Vagina (tissue), 2 donors: Measurements from ENCODE around the gene EEIG1. TPM values are rescaled to one million over a fixed set of nuclear protein-coding genes. Genes with fewer than 3 reads are reported as not detected.

Experiments
- DNase-seq, 2 donors: peaks; one replicate each; pipeline ENCODE4 v3.0.0-alpha.2; 2017; ENCODE audit errors: extremely low spot score in 2 of 2
- H3K27ac ChIP-seq: fragments of 200-600 bp; sonication (generic); one replicate; pipeline ENCODE4 v1.5.1; 2019
- H3K27me3 ChIP-seq: fragments of 200-600 bp; sonication (generic); one replicate; pipeline ENCODE4 v1.5.1; 2019
- H3K36me3 ChIP-seq, 2 donors: fragments of 200-600 bp; sonication (generic); one replicate each; pipeline ENCODE4 v1.5.1; 2017 to 2019
- H3K4me1 ChIP-seq: fragments of 200-600 bp; sonication (generic); one replicate; pipeline ENCODE4 v1.5.1; 2019
- H3K4me3 ChIP-seq, 2 donors: fragments of 200-600 bp; sonication (generic); 1 replicate in 1 of 2; 2 replicates in 1 of 2; pipeline ENCODE4 v1.5.1; 2016 to 2019
- H3K9me3 ChIP-seq: fragments of 200-600 bp; sonication (generic); one replicate; pipeline ENCODE4 v1.5.1; 2019
- POLR2A ChIP-seq, 2 donors: fragments of 450-650 bp; IDR thresholded peaks; one replicate each; pipeline ENCODE4 v1.6.1; 2017; ENCODE audit warnings: antibody characterized with exemption in 2 of 2, mild to moderate bottlenecking in 2 of 2, moderate library complexity in 2 of 2
- POLR2AphosphoS5 ChIP-seq, 2 donors: sonication (generic); formaldehyde crosslinking; IDR thresholded peaks; one replicate each; pipeline ENCODE4 v1.9.0; 2017; ENCODE audit warnings: antibody characterized with exemption in 2 of 2, mild to moderate bottlenecking in 2 of 2, low read depth in 1 of 2; ENCODE audit not compliant: insufficient read depth in 1 of 2
- intact Hi-C: fragments of 100-400 bp; cut with DNase I; formaldehyde crosslinking; loops from one replicate; pipeline ENCODE4 v1.15.1; 2023
- total RNA-seq: library from RNA; depleted of rRNA; stranded (reverse); fragments of >200 nt; gene quantifications from one replicate; pipeline ENCODE4 v1.2.3, GENCODE V29; 2016
- TF ChIP-seq, protein P1 (sequence below), 3 experiments: fragments of 450-650 bp in 2 of 3; fragments of 200-600 bp in 1 of 3; sonication (generic) in 1 of 3; IDR thresholded peaks; one replicate each; pipeline ENCODE4 v1.5.1; 2017 to 2019; ENCODE audit warnings: antibody characterized with exemption in 3 of 3, mild to moderate bottlenecking in 2 of 3, moderate library complexity in 2 of 3

The EEIG1 gene
- total RNA-seq, 1 donor from 2014 or later = 30.9 TPM

DNA sequence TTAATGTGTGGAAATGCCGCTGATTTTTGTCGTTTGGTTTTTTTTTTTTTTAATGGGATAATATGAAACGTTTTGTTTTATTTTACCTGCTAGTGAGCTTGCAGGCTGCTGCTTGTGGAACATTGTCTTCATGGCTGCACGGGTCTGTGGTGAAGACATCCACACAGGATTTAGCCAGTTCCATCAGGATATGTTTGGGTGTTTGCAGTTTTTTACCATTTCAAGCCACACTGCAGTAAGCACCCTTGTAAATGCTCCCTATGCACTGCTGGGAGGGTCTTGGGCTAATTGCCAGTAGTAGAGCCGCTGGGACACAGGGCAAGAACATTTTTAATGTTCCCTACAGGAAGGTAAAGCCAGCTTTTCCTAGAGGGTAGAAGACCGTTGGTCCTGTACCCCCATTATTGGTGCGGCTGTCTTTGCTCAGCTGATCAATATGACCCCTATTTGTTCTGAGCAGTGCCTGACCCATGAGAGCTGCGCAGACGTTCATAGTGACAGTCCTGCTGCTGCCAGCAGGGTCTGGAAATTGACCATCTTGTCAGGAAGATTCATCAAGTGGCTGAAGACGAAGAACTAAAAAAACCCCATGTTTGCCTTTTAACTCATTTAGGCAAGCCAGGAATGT, 20.5 kb upstream of the EEIG1 start:
- H3K4me3 ChIP-seq = no peak overlapping the region
- TF ChIP-seq, protein P1, sequence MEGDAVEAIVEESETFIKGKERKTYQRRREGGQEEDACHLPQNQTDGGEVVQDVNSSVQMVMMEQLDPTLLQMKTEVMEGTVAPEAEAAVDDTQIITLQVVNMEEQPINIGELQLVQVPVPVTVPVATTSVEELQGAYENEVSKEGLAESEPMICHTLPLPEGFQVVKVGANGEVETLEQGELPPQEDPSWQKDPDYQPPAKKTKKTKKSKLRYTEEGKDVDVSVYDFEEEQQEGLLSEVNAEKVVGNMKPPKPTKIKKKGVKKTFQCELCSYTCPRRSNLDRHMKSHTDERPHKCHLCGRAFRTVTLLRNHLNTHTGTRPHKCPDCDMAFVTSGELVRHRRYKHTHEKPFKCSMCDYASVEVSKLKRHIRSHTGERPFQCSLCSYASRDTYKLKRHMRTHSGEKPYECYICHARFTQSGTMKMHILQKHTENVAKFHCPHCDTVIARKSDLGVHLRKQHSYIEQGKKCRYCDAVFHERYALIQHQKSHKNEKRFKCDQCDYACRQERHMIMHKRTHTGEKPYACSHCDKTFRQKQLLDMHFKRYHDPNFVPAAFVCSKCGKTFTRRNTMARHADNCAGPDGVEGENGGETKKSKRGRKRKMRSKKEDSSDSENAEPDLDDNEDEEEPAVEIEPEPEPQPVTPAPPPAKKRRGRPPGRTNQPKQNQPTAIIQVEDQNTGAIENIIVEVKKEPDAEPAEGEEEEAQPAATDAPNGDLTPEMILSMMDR (IDR thresholded peaks at IDR 0.05) = no peak
- H3K9me3 ChIP-seq = no peaks in the 10 kb centered on the region
- no peaks in the 10 kb centered on the region for H3K27me3 ChIP-seq
- H3K27ac ChIP-seq = peak overlapping the region; percentile 40
- no peak for DNase-seq
- intact Hi-C loops = no loop called here
- H3K4me1 ChIP-seq = peaks cover 6% of the 10 kb centered on the region
- no peaks in the 10 kb centered on the region for H3K36me3 ChIP-seq

DNA sequence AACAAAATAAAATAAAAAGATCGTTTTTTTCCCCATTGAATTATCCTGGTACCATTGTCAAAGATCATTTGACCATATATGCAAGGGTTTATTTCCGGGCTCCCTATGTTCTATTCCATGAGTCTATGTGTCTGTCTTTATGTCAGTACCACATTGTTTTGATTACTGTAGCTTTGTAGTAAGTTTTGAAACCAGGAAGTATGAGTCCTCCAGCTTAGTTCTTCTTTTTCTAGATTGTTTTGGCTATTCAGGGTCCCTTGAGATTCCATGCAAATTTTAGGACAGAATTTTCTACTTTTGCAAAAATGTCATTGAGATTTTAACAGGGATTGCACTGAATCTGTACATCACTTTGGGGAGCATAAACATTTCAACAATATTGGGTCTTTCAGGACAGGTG, 18.7 kb upstream of the EEIG1 start:
- H3K4me1 ChIP-seq = no peaks in the 10 kb centered on the region

DNA sequence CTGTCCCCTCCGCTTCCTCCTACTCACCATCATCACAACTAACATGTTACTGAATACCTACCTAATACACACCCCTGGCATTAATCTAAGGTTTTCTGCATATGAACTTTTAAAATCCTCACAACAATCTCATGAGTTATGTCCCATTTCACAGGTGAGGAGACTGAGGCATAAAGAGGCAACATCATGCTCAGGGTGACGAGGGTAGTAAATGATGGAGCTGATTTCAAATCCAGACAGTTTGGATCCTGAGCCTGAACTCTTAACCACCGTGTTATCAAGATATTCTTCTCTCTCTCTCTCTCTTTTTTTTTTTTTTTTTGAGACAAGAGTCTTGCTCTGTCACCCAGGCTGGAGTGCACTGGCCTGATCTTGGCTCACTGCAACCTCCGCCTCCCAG, 12.9 kb upstream of the EEIG1 start:
- intact Hi-C loops = no loop called here
- Histone ChIP-seq H3K36me3 (no peaks in the 10 kb centered on the region), H3K27me3 (no peaks in the 10 kb centered on the region), H3K27ac (no peak overlapping the region), H3K4me1 (no peaks in the 10 kb centered on the region), H3K9me3 (no peaks in the 10 kb centered on the region), H3K4me3 (no peak overlapping the region)
- no peak for DNase-seq
- TF ChIP-seq, protein P1 (IDR thresholded peaks at IDR 0.05) = no peak
- TF ChIP-seq POLR2A (IDR thresholded peaks at IDR 0.05) (no peak), POLR2AphosphoS5 (IDR thresholded peaks at IDR 0.05; ENCODE audit: insufficient read depth in 1 of 2, low read depth in 1 of 2) (no peak)

More for the DNA sequence above, 18.7 kb upstream of the EEIG1 start:
- DNase-seq = no peak
- TF ChIP-seq, protein P1 (IDR thresholded peaks at IDR 0.05) = no peak
- no peak for TF ChIP-seq POLR2A (IDR thresholded peaks at IDR 0.05)
- no peak for TF ChIP-seq POLR2AphosphoS5 (IDR thresholded peaks at IDR 0.05; ENCODE audit: insufficient read depth in 1 of 2, low read depth in 1 of 2)
- intact Hi-C loops = no loop called here
- H3K27ac ChIP-seq = no peak overlapping the region
- no peak overlapping the region for H3K4me3 ChIP-seq
- H3K9me3 ChIP-seq = no peaks in the 10 kb centered on the region
- no peaks in the 10 kb centered on the region for H3K36me3 ChIP-seq
- H3K27me3 ChIP-seq = no peaks in the 10 kb centered on the region

DNA sequence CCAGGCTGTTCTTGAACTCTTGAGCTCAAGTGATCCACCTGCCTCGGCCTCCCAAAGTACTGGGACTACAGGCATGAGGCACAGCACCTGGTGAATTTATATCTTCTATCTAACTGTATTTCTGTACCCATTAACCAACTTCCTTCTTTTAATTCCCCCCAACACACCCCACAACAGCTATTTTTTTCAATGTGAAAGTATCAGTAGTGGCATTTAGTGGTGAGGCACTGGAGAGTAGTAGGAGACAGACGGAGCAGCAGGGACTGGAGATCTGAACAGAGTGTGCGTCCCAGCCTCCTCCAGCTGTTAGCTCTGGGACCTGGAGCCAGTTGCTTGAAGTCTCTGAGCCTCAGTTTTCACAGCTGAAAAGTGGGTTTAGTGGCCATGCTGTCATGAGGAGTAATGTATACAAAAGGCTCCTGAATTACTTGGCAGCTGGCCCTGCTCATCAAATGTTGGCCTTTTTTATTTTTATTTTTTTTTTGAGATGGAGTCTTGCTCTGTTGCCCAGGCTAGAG, 11.0 kb upstream of the EEIG1 start:
- TF ChIP-seq POLR2AphosphoS5 (IDR thresholded peaks at IDR 0.05; ENCODE audit: insufficient read depth in 1 of 2, low read depth in 1 of 2) (no peak), POLR2A (IDR thresholded peaks at IDR 0.05) (no peak)
- TF ChIP-seq, protein P1 (IDR thresholded peaks at IDR 0.05) = no peak
- Histone ChIP-seq H3K36me3 (no peaks in the 10 kb centered on the region), H3K9me3 (no peaks in the 10 kb centered on the region), H3K4me1 (no peaks in the 10 kb centered on the region), H3K27ac (no peak overlapping the region), H3K27me3 (no peaks in the 10 kb centered on the region), H3K4me3 (no peak overlapping the region)
- intact Hi-C loops = no loop called here
- DNase-seq = no peak

DNA sequence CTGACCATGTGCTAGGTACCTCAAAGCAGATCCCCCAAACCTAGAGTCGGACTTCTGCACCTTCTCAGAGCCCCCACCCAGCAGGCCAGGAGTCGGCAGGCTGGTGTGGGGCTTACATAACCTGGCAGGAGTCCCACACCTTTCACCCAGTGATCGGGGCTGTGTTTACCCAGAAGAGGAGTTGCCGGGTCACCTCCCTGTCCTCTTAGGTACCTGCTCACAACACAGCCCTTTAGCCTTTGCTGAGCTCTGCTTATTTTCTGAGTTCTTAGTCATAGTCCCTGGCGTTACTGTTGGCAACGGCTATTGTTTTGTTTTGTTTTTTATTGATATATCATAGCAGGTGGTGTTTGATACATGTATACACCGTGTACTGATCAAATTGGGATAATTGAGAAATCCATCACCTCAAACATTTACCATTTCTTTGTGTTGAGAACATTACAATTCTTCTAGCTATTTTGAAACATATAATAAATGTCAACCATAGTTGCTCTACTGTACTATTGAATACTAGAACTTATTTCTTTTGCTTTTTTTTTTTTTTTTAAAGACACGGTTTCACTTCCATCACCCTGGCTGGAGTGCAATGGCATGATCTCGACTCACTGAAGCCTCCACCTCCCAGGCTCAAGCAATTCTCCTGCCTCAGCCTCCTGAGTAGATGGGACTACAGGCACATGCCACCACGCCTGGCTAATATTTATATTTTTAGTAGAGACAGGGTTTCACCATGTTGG, 10.4 kb upstream of the EEIG1 start:
- no peaks in the 10 kb centered on the region for H3K36me3 ChIP-seq
- H3K4me1 ChIP-seq = no peaks in the 10 kb centered on the region
- no peaks in the 10 kb centered on the region for H3K9me3 ChIP-seq
- intact Hi-C loops = no loop called here
- H3K4me3 ChIP-seq = no peak overlapping the region
- TF ChIP-seq, protein P1 (IDR thresholded peaks at IDR 0.05) = no peak
- TF ChIP-seq POLR2A (IDR thresholded peaks at IDR 0.05) (no peak), POLR2AphosphoS5 (IDR thresholded peaks at IDR 0.05; ENCODE audit: insufficient read depth in 1 of 2, low read depth in 1 of 2) (no peak)
- no peak for DNase-seq
- no peak overlapping the region for H3K27ac ChIP-seq
- H3K27me3 ChIP-seq = no peaks in the 10 kb centered on the region
